Peyer's patch (tissue), 4 donors: Measurements from ENCODE around the gene SLC22A7. TPM values are rescaled to one million over a fixed set of nuclear protein-coding genes. Genes with fewer than 3 reads are reported as not detected.

ENCODE experiments used
- DNase-seq, 3 donors: peaks; one replicate each; pipeline ENCODE4 v3.0.0-alpha.2; 2017 to 2019
- H3K27ac ChIP-seq, 4 donors: fragments of 200-600 bp; sonication (generic); one replicate each; pipeline ENCODE4 v1.5.1; 2016 to 2019
- H3K27me3 ChIP-seq, 2 donors: fragments of 200-600 bp; sonication (generic); one replicate each; pipeline ENCODE4 v1.5.1; 2019
- H3K36me3 ChIP-seq, 3 donors: fragments of 200-600 bp; sonication (generic); one replicate each; pipeline ENCODE4 v1.5.1; 2016 to 2019
- H3K4me1 ChIP-seq, 4 donors: fragments of 200-600 bp; sonication (generic); one replicate each; pipeline ENCODE4 v1.5.1; 2016 to 2019
- H3K4me3 ChIP-seq, 4 donors: fragments of 200-600 bp; sonication (generic); 1 replicate in 3 of 4; 2 replicates in 1 of 4; pipeline ENCODE4 v1.5.1; 2016 to 2019; ENCODE audit warnings: mild to moderate bottlenecking in 1 of 4
- H3K9me3 ChIP-seq, 4 donors: fragments of 200-600 bp; sonication (generic); one replicate each; pipeline ENCODE4 v1.5.1; 2016 to 2019; ENCODE audit warnings: mild to moderate bottlenecking in 1 of 4
- POLR2A ChIP-seq, 2 donors: fragments of 450-650 bp; IDR thresholded peaks; one replicate each; pipeline ENCODE4 v1.5.1; 2017; ENCODE audit warnings: antibody characterized with exemption in 2 of 2, mild to moderate bottlenecking in 2 of 2, moderate library complexity in 2 of 2
- total RNA-seq, 4 donors: library from RNA; depleted of rRNA; stranded (reverse); fragments of >200 nt; gene quantifications; one replicate each; pipeline ENCODE4 v1.1.0, GENCODE V29; 2016
- TF ChIP-seq, protein P1 (sequence below), 6 experiments: fragments of 450-650 bp in 4 of 6; fragments of 200-600 bp in 2 of 6; sonication (generic) in 1 of 6; IDR thresholded peaks; one replicate each; pipeline ENCODE4 v1.5.1; 2017 to 2019; ENCODE audit warnings: antibody characterized with exemption in 6 of 6, mild to moderate bottlenecking in 3 of 6, moderate library complexity in 1 of 6

The SLC22A7 gene
- total RNA-seq = under 1 TPM in 1 of 4 donors, not detected in 3; 0.80 TPM

DNA sequence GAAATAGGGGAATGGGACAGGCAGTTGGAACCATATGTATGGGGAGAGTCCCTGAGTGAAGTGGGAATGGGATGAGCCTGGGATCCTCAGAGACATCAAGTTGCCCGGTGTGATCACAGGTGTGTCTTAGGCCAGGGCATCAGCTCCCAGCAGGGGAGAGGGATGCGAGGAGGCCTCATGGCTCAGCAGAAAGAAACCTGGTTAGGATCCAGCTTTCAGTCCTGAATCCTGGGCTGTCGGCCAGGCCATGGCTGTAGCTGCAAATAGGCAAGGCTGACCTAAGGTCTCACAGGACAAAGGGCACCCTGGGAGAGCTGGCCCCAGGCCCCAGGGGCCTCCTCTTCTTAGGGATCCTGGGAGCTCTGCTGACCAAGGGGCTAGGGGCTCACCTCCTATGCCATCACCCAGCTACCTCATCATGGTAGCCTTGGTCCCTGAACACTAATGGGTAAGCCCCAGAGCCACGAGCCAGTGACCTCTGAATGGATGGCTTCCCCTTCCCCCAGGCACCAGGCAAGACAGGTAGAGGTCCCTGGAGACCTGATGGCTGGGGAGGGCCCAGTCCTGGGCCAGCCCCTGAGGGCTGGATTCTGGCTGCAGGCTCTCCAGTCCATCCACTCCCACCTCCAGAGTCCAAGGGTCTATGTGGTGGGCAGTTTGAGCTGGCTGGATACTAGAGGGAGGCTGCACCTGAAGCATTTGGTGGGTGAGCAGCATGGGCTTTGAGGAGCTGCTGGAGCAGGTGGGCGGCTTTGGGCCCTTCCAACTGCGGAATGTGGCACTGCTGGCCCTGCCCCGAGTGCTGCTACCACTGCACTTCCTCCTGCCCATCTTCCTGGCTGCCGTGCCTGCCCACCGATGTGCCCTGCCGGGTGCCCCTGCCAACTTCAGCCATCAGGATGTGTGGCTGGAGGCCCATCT is at the start of gene SLC22A7:
Gene SLC22A7 (plus strand): TSS at position 617 of the 921 bp plus-strand sequence. CDS start 99 bp downstream, at position 716.
- TF ChIP-seq POLR2A (IDR thresholded peaks at IDR 0.05) = no peak
- TF ChIP-seq, protein P1, sequence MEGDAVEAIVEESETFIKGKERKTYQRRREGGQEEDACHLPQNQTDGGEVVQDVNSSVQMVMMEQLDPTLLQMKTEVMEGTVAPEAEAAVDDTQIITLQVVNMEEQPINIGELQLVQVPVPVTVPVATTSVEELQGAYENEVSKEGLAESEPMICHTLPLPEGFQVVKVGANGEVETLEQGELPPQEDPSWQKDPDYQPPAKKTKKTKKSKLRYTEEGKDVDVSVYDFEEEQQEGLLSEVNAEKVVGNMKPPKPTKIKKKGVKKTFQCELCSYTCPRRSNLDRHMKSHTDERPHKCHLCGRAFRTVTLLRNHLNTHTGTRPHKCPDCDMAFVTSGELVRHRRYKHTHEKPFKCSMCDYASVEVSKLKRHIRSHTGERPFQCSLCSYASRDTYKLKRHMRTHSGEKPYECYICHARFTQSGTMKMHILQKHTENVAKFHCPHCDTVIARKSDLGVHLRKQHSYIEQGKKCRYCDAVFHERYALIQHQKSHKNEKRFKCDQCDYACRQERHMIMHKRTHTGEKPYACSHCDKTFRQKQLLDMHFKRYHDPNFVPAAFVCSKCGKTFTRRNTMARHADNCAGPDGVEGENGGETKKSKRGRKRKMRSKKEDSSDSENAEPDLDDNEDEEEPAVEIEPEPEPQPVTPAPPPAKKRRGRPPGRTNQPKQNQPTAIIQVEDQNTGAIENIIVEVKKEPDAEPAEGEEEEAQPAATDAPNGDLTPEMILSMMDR (IDR thresholded peaks at IDR 0.05) = no peak
- peak within 1 kb of the TSS in 1 of 4 donors; percentile 34 for H3K4me3 ChIP-seq
- no peaks in the 10 kb centered on the region for H3K27me3 ChIP-seq
- no peak within 1 kb of the TSS for H3K27ac ChIP-seq
- no peaks in the 10 kb centered on the region for H3K9me3 ChIP-seq
- DNase-seq = peak in 2 of 3 donors; percentile 57 to 62
- no peaks in the 10 kb centered on the region for H3K4me1 ChIP-seq
- no peaks in the 10 kb centered on the region for H3K36me3 ChIP-seq

GRCh38 chr6:43248791-43249190 is 49.3 kb upstream of the SLC22A7 start:
- no peak for DNase-seq
- Histone ChIP-seq H3K36me3 (no peaks in the 10 kb centered on the region), H3K4me1 (peaks cover 0 to 6% (median 0%) of the 10 kb centered on the region in 4 donors), H3K4me3 (no peak overlapping the region), H3K9me3 (no peaks in the 10 kb centered on the region), H3K27me3 (peaks cover 0 to 6% of the 10 kb centered on the region in 2 donors), H3K27ac (no peak overlapping the region)
- TF ChIP-seq, protein P1 (IDR thresholded peaks at IDR 0.05) = no peak
- no peak for TF ChIP-seq POLR2A (IDR thresholded peaks at IDR 0.05)

- H3K36me3 ChIP-seq = no peaks in the 10 kb centered on the region
- no peaks in the 10 kb centered on the region for H3K27me3 ChIP-seq
- H3K9me3 ChIP-seq = no peaks in the 10 kb centered on the region
- DNase-seq = no peak
- peaks cover 0 to 6% (median 0%) of the 10 kb centered on the region in 4 donors for H3K4me1 ChIP-seq
- no peak overlapping the region for H3K4me3 ChIP-seq
- no peak overlapping the region for H3K27ac ChIP-seq
- TF ChIP-seq POLR2A (IDR thresholded peaks at IDR 0.05) = no peak
These were observed 47.1 kb upstream of the SLC22A7 start for GRCh38 chr6:43250992-43251373.

- H3K4me3 ChIP-seq = no peak overlapping the region
- no peaks in the 10 kb centered on the region for H3K27me3 ChIP-seq
- H3K4me1 ChIP-seq = no peaks in the 10 kb centered on the region
- H3K27ac ChIP-seq = no peak overlapping the region
- no peak for DNase-seq
- no peaks in the 10 kb centered on the region for H3K36me3 ChIP-seq
- TF ChIP-seq POLR2A (IDR thresholded peaks at IDR 0.05) = no peak
- TF ChIP-seq, protein P1 (IDR thresholded peaks at IDR 0.05) = no peak
- no peaks in the 10 kb centered on the region for H3K9me3 ChIP-seq
These were observed 44.7 kb upstream of the SLC22A7 start for GRCh38 chr6:43253401-43253800.

GRCh38 chr6:43254138-43254817 is 43.8 kb upstream of the SLC22A7 start:
- Histone ChIP-seq H3K36me3 (no peaks in the 10 kb centered on the region), H3K27me3 (no peaks in the 10 kb centered on the region), H3K4me1 (no peaks in the 10 kb centered on the region), H3K9me3 (no peaks in the 10 kb centered on the region), H3K4me3 (no peak overlapping the region), H3K27ac (no peak overlapping the region)
- DNase-seq = no peak
- no peak for TF ChIP-seq POLR2A (IDR thresholded peaks at IDR 0.05)
- TF ChIP-seq, protein P1 (IDR thresholded peaks at IDR 0.05) = no peak

- Histone ChIP-seq H3K27me3 (no peaks in the 10 kb centered on the region), H3K4me1 (no peaks in the 10 kb centered on the region), H3K4me3 (no peak overlapping the region), H3K27ac (no peak overlapping the region), H3K9me3 (no peaks in the 10 kb centered on the region), H3K36me3 (no peaks in the 10 kb centered on the region)
- TF ChIP-seq, protein P1 (IDR thresholded peaks at IDR 0.05) = no peak
- no peak for TF ChIP-seq POLR2A (IDR thresholded peaks at IDR 0.05)
- no peak for DNase-seq
These were observed 43.2 kb upstream of the SLC22A7 start for GRCh38 chr6:43254846-43255245.
